Stimulated activated CD8-positive, alpha-beta memory T cell treated with anti-CD3 and anti-CD28 coated beads, Interleukin-4, amount 100 ng/mL, for 24 hours (primary cell): ENCODE measurements around the gene ICA1.
"Not testable (repeated sequence)": the region's sequence is repeated elsewhere in the genome, so short reads cannot be mapped to it uniquely, and the experiment has no call there.

Experiments used
- DNase-seq: peaks from one replicate; pipeline ENCODE4 v3.0.0-alpha.2; 2020; ENCODE audit warnings: low read depth

The ICA1 gene

GRCh38 chr7:8129318-8129659 lies 132.7 kb downstream of the ICA1 start:
- no peak for DNase-seq

GRCh38 chr7:8128449-8129317 lies 133.3 kb downstream of the ICA1 start:
- DNase-seq = no peak

GRCh38 chr7:8126601-8127167 lies 135.3 kb downstream of the ICA1 start:
- no peak for DNase-seq

- DNase-seq = peak; percentile 67
These were observed 136.1 kb downstream of the ICA1 start for GRCh38 chr7:8125680-8126444.

- DNase-seq = no peak
These were observed 140.7 kb downstream of the ICA1 start for GRCh38 chr7:8121243-8121642.

GRCh38 chr7:8120390-8121058 lies 141.4 kb downstream of the ICA1 start:
- DNase-seq = no peak

- DNase-seq = no peak
These were observed 142.7 kb downstream of the ICA1 start for GRCh38 chr7:8119262-8119661.

GRCh38 chr7:8117195-8117594 lies 144.8 kb downstream of the ICA1 start:
- DNase-seq = no peak

- DNase-seq = no peak
These were observed 146.2 kb downstream of the ICA1 start for GRCh38 chr7:8115547-8116402.

GRCh38 chr7:8114175-8114574 lies 147.8 kb downstream of the ICA1 start:
- DNase-seq = no peak

- no peak for DNase-seq
These were observed 148.8 kb downstream of the ICA1 start for GRCh38 chr7:8113184-8113583.

GRCh38 chr7:8112685-8113084 lies 149.3 kb downstream of the ICA1 start:
- no peak for DNase-seq

GRCh38 chr7:8111282-8111960 lies 150.5 kb downstream of the ICA1 start:
- DNase-seq = no peak

- DNase-seq = no peak
These were observed 152.6 kb downstream of the ICA1 start for GRCh38 chr7:8109196-8110022.

GRCh38 chr7:8105449-8106095 lies 156.4 kb downstream of the ICA1 start:
- no peak for DNase-seq

- no peak for DNase-seq
These were observed 158.7 kb downstream of the ICA1 start for GRCh38 chr7:8103282-8103681.

- not testable (repeated sequence) for DNase-seq
These were observed 160.7 kb downstream of the ICA1 start for GRCh38 chr7:8101292-8101691.

- no peak for DNase-seq
These were observed 167.5 kb downstream of the ICA1 start for GRCh38 chr7:8094164-8095140.
